HL-60 (cell line): ENCODE measurements around the gene NXF1.

Experiments used
- DNase-seq, 2 experiments: peaks; one replicate each; pipeline ENCODE4 v3.0.0-alpha.2; 2010 to 2020; ENCODE audit warnings: low read depth in 1 of 2, low spot score in 1 of 2
- H3K27ac ChIP-seq: fragments of 250-450 bp; sonication (Bioruptor Pico); replicated peaks from 2 replicates; pipeline ENCODE4 v1.5.1; 2020; ENCODE audit warnings: mild to moderate bottlenecking, moderate library complexity
- H3K27me3 ChIP-seq: fragments of 250-450 bp; sonication (Bioruptor Pico); 2 replicates; pipeline ENCODE4 v1.5.1; 2021; ENCODE audit warnings: mild to moderate bottlenecking, moderate library complexity; ENCODE audit not compliant: insufficient read depth, poor library complexity, severe bottlenecking
- H3K4me3 ChIP-seq: replicated peaks from 2 replicates; pipeline ENCODE4 v1.5.1; 2011; ENCODE audit warnings: mild to moderate bottlenecking, control low read depth, low read length; ENCODE audit not compliant: insufficient read depth
- GABPA ChIP-seq: IDR thresholded peaks from 2 replicates; pipeline ENCODE4 v1.6.1; 2012; ENCODE audit warnings: low read depth
- POLR2AphosphoS5 ChIP-seq: IDR thresholded peaks from 2 replicates; pipeline ENCODE4 v1.6.1; 2012; ENCODE audit warnings: low read depth
- SPI1 ChIP-seq: IDR thresholded peaks from 2 replicates; pipeline ENCODE4 v1.6.1; 2012; ENCODE audit warnings: low read depth, mild to moderate bottlenecking, borderline replicate concordance
- TF ChIP-seq, protein P1 (sequence below): IDR thresholded peaks from one replicate; pipeline ENCODE4 v1.5.1; 2011; ENCODE audit warnings: low read length, control low read depth, inconsistent platforms; ENCODE audit not compliant: insufficient read depth
- TF ChIP-seq, protein P2 (sequence below): IDR thresholded peaks from 2 replicates; pipeline ENCODE4 v1.6.1; 2012; ENCODE audit warnings: low read depth; ENCODE audit not compliant: insufficient replicate concordance

NXF1 gene

DNA sequence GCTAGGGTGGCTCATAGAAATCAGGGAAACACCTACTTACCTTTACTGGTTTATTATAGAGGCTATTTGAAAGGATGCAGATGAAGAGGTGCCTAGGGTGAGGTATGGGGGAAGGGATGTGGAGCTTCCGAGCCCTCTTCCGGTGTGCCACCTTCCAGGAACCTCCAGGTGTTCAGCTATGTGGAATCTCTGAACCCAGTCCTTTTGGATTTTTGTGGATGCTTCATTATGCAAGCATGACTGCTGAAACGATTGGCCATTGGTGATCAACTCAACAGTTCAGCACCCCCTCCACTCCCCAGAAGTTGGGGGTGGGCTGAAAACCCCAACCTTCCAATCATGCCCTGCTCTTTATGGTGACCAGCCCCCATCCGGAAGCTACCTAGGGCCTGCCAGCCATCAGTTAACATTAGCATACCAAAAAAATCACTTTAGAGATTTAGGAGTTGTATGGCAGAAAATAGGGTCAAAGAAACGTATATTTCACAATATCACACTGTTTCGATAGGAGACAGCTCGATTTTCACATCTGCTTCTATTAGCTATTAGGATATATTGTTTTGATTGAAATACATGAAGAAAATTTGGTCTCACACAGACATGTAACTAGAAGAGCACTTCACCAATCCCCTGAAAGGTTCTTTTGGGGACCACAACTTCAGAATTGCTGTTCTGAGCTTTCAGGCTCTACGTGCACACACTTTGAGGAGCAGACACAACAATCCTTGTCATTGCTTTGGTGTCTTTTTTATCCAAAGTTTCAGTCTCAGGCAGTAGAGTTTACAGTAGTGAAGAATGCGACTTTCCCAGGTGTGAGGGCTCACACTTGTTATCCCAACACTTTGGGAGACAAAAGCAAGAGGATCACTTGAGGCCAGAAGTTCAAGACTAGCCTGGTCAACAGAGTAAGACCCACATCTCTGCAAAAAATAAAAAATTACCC, 47.1 kb downstream of the NXF1 start:
- no peak overlapping the region for H3K27ac ChIP-seq
- no peaks in the 10 kb centered on the region for H3K27me3 ChIP-seq
- no peak for TF ChIP-seq SPI1
- TF ChIP-seq, protein P1, sequence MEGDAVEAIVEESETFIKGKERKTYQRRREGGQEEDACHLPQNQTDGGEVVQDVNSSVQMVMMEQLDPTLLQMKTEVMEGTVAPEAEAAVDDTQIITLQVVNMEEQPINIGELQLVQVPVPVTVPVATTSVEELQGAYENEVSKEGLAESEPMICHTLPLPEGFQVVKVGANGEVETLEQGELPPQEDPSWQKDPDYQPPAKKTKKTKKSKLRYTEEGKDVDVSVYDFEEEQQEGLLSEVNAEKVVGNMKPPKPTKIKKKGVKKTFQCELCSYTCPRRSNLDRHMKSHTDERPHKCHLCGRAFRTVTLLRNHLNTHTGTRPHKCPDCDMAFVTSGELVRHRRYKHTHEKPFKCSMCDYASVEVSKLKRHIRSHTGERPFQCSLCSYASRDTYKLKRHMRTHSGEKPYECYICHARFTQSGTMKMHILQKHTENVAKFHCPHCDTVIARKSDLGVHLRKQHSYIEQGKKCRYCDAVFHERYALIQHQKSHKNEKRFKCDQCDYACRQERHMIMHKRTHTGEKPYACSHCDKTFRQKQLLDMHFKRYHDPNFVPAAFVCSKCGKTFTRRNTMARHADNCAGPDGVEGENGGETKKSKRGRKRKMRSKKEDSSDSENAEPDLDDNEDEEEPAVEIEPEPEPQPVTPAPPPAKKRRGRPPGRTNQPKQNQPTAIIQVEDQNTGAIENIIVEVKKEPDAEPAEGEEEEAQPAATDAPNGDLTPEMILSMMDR: no peak
- TF ChIP-seq GABPA: no peak
- TF ChIP-seq POLR2AphosphoS5: no peak
- TF ChIP-seq, protein P2, sequence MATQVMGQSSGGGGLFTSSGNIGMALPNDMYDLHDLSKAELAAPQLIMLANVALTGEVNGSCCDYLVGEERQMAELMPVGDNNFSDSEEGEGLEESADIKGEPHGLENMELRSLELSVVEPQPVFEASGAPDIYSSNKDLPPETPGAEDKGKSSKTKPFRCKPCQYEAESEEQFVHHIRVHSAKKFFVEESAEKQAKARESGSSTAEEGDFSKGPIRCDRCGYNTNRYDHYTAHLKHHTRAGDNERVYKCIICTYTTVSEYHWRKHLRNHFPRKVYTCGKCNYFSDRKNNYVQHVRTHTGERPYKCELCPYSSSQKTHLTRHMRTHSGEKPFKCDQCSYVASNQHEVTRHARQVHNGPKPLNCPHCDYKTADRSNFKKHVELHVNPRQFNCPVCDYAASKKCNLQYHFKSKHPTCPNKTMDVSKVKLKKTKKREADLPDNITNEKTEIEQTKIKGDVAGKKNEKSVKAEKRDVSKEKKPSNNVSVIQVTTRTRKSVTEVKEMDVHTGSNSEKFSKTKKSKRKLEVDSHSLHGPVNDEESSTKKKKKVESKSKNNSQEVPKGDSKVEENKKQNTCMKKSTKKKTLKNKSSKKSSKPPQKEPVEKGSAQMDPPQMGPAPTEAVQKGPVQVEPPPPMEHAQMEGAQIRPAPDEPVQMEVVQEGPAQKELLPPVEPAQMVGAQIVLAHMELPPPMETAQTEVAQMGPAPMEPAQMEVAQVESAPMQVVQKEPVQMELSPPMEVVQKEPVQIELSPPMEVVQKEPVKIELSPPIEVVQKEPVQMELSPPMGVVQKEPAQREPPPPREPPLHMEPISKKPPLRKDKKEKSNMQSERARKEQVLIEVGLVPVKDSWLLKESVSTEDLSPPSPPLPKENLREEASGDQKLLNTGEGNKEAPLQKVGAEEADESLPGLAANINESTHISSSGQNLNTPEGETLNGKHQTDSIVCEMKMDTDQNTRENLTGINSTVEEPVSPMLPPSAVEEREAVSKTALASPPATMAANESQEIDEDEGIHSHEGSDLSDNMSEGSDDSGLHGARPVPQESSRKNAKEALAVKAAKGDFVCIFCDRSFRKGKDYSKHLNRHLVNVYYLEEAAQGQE: no peak
- H3K4me3 ChIP-seq: no peak overlapping the region
- DNase-seq: no peak

DNA sequence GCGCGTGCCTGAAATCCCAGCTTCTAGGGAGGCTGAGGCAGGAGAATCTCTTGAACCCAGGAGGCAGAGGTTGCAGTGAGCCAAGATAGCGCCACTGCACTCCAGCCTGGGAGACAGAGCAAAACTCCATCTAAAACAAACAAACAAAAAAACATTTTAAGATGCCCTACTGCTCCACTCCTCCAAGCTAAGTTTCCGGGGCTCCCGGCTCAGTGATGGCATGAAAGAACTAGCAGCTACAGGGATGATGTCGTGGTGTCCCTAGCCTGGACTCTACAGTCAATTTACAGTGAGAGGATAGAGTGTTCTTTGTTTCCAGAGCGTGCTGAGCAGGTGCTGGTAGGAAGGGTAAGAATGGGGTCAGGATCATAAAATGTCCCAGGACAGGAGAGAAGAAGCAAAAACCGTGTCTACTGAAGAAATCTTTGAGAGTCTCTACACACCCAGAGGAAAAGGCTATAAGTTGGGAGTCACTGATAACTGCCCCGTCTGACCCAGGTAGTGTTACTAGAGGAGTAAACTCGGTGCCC, 50.1 kb downstream of the NXF1 start:
- H3K4me3 ChIP-seq: no peak overlapping the region

More for the DNA sequence above, 50.1 kb downstream of the NXF1 start:
- no peak for DNase-seq
- TF ChIP-seq, protein P1: no peak
- TF ChIP-seq POLR2AphosphoS5 (no peak), SPI1 (no peak), GABPA (no peak)
- TF ChIP-seq, protein P2: no peak
- Histone ChIP-seq H3K27me3 (no peaks in the 10 kb centered on the region), H3K27ac (no peak overlapping the region)
